ENCODE measurements around the gene GIGYF2.

GIGYF2 gene

GRCh38 chr2:232866104-232866503 is 169.0 kb downstream of the GIGYF2 start:
- Histone ChIP-seq H4K20me1 (ENCODE audit: insufficient read depth, low read length) (no peaks in the 10 kb centered on the region), H3K9me3 (ENCODE audit: insufficient read depth, low read length) (no peaks in the 10 kb centered on the region), H3K4me2 (ENCODE audit: low read length) (no peak overlapping the region), H3K4me3 (ENCODE audit: low read length) (no peak overlapping the region), H2AFZ (ENCODE audit: low read depth, low read length) (no peak overlapping the region), H3K9ac (ENCODE audit: low read length) (no peak overlapping the region), H3K79me2 (ENCODE audit: low read length) (no peaks in the 10 kb centered on the region), H3K36me3 (replicated peaks; ENCODE audit: low read depth, low read length) (no peaks in the 10 kb centered on the region), H3K27ac (ENCODE audit: low read length) (no peak overlapping the region), H3K4me1 (ENCODE audit: low read length) (no peaks in the 10 kb centered on the region), H3K27me3 (ENCODE audit: low read depth, low read length) (no peaks in the 10 kb centered on the region)
- TF ChIP-seq EZH2phosphoT487 (IDR thresholded peaks at IDR 0.05; ENCODE audit: low read depth) (no peak), CTCF (IDR thresholded peaks at IDR 0.05; ENCODE audit: low read depth, low read length) (no peak)

- Histone ChIP-seq H3K4me1 (ENCODE audit: low read length) (no peaks in the 10 kb centered on the region), H2AFZ (ENCODE audit: low read depth, low read length) (no peak overlapping the region), H3K4me2 (ENCODE audit: low read length) (no peak overlapping the region), H3K9me3 (ENCODE audit: insufficient read depth, low read length) (no peaks in the 10 kb centered on the region), H3K27me3 (ENCODE audit: low read depth, low read length) (no peaks in the 10 kb centered on the region), H3K36me3 (replicated peaks; ENCODE audit: low read depth, low read length) (no peaks in the 10 kb centered on the region), H3K27ac (ENCODE audit: low read length) (no peak overlapping the region), H3K4me3 (ENCODE audit: low read length) (no peak overlapping the region), H4K20me1 (ENCODE audit: insufficient read depth, low read length) (no peaks in the 10 kb centered on the region), H3K79me2 (ENCODE audit: low read length) (no peaks in the 10 kb centered on the region), H3K9ac (ENCODE audit: low read length) (no peak overlapping the region)
- TF ChIP-seq CTCF (IDR thresholded peaks at IDR 0.05; ENCODE audit: low read depth, low read length) (no peak), EZH2phosphoT487 (IDR thresholded peaks at IDR 0.05; ENCODE audit: low read depth) (no peak)
These were observed 172.2 kb downstream of the GIGYF2 start for GRCh38 chr2:232869138-232870017.

- Histone ChIP-seq H3K27ac (ENCODE audit: low read length) (no peak within 1 kb of the TSS), H3K4me3 (ENCODE audit: low read length) (no peak within 1 kb of the TSS), H3K4me2 (ENCODE audit: low read length) (no peak within 1 kb of the TSS)
These were observed 173.1 kb downstream of the GIGYF2 start, which contains the start of gene SNORC for GRCh38 chr2:232870018-232870765. SNORC (plus strand) TSS chr2:232870264; CDS start chr2:232870342, 78 bp downstream.

More at GRCh38 chr2:232870018-232870765, 173.1 kb downstream of the GIGYF2 start, which contains the start of gene SNORC:
- H3K27me3 ChIP-seq (ENCODE audit: low read depth, low read length): no peaks in the 10 kb centered on the region
- no peaks in the 10 kb centered on the region for H3K79me2 ChIP-seq (ENCODE audit: low read length)
- no peak within 1 kb of the TSS for H2AFZ ChIP-seq (ENCODE audit: low read depth, low read length)
- H4K20me1 ChIP-seq (ENCODE audit: insufficient read depth, low read length): no peaks in the 10 kb centered on the region
- no peak for TF ChIP-seq EZH2phosphoT487 (IDR thresholded peaks at IDR 0.05; ENCODE audit: low read depth)
- TF ChIP-seq CTCF (IDR thresholded peaks at IDR 0.05; ENCODE audit: low read depth, low read length): no peak
- H3K4me1 ChIP-seq (ENCODE audit: low read length): no peaks in the 10 kb centered on the region
- H3K9me3 ChIP-seq (ENCODE audit: insufficient read depth, low read length): no peaks in the 10 kb centered on the region
- H3K36me3 ChIP-seq (replicated peaks; ENCODE audit: low read depth, low read length): no peaks in the 10 kb centered on the region
- H3K9ac ChIP-seq (ENCODE audit: low read length): no peak within 1 kb of the TSS

Measured in OCI-LY3 (cell line).